ENCODE measurements around the gene KDM4C.
"Not testable (repeated sequence)": the region's sequence is repeated elsewhere in the genome, so short reads cannot be mapped to it uniquely, and the experiment has no call there.

The KDM4C gene

GRCh38 chr9:6793203-6793602 lies 35.4 kb downstream of the KDM4C start:
- Histone ChIP-seq H3K27me3 (replicated peaks; ENCODE audit: control insufficient read depth, insufficient read depth, low read length) (no peaks in the 10 kb centered on the region), H3K36me3 (ENCODE audit: control insufficient read depth, insufficient read depth, low read length) (peaks cover 4% of the 10 kb centered on the region), H3K4me3 (replicated peaks; ENCODE audit: low read depth, low read length) (no peak overlapping the region)
- TF ChIP-seq CTCF (IDR thresholded peaks at IDR 0.05; ENCODE audit: insufficient read depth, low read length, poor library complexity, severe bottlenecking), result no peak
- DNase-seq (ENCODE audit: extremely low read depth, insufficient read length), result no peak

- no peak for DNase-seq (ENCODE audit: extremely low read depth, insufficient read length)
- Histone ChIP-seq H3K4me3 (replicated peaks; ENCODE audit: low read depth, low read length) (no peak overlapping the region), H3K27me3 (replicated peaks; ENCODE audit: control insufficient read depth, insufficient read depth, low read length) (no peaks in the 10 kb centered on the region), H3K36me3 (ENCODE audit: control insufficient read depth, insufficient read depth, low read length) (peaks cover 4% of the 10 kb centered on the region)
- no peak for TF ChIP-seq CTCF (IDR thresholded peaks at IDR 0.05; ENCODE audit: insufficient read depth, low read length, poor library complexity, severe bottlenecking)
Observed at GRCh38 chr9:6794936-6795335, 37.2 kb downstream of the KDM4C start.

- Histone ChIP-seq H3K36me3 (ENCODE audit: control insufficient read depth, insufficient read depth, low read length) (peaks cover 1% of the 10 kb centered on the region; the same call in 1 of the 2 replicates), H3K27me3 (replicated peaks; ENCODE audit: control insufficient read depth, insufficient read depth, low read length) (no peaks in the 10 kb centered on the region), H3K4me3 (replicated peaks; ENCODE audit: low read depth, low read length) (no peak overlapping the region)
- no peak for TF ChIP-seq CTCF (IDR thresholded peaks at IDR 0.05; ENCODE audit: insufficient read depth, low read length, poor library complexity, severe bottlenecking)
- DNase-seq (ENCODE audit: extremely low read depth, insufficient read length), result no peak
Observed at GRCh38 chr9:6802926-6803325, 45.2 kb downstream of the KDM4C start.

GRCh38 chr9:6805532-6805931 lies 47.8 kb downstream of the KDM4C start:
- Histone ChIP-seq H3K36me3 (ENCODE audit: control insufficient read depth, insufficient read depth, low read length) (peaks cover 1% of the 10 kb centered on the region), H3K27me3 (replicated peaks; ENCODE audit: control insufficient read depth, insufficient read depth, low read length) (no peaks in the 10 kb centered on the region), H3K4me3 (replicated peaks; ENCODE audit: low read depth, low read length) (no peak overlapping the region)
- no peak for DNase-seq (ENCODE audit: extremely low read depth, insufficient read length)
- no peak for TF ChIP-seq CTCF (IDR thresholded peaks at IDR 0.05; ENCODE audit: insufficient read depth, low read length, poor library complexity, severe bottlenecking)

- H3K36me3 ChIP-seq (ENCODE audit: control insufficient read depth, insufficient read depth, low read length); H3K4me3 ChIP-seq (replicated peaks; ENCODE audit: low read depth, low read length); DNase-seq (ENCODE audit: extremely low read depth, insufficient read length); H3K27me3 ChIP-seq (replicated peaks; ENCODE audit: control insufficient read depth, insufficient read depth, low read length): not testable (repeated sequence)
Observed at GRCh38 chr9:6806318-6806717, 48.5 kb downstream of the KDM4C start.

- not testable (repeated sequence) for H3K27me3 ChIP-seq (replicated peaks; ENCODE audit: control insufficient read depth, insufficient read depth, low read length); DNase-seq (ENCODE audit: extremely low read depth, insufficient read length); H3K4me3 ChIP-seq (replicated peaks; ENCODE audit: low read depth, low read length); H3K36me3 ChIP-seq (ENCODE audit: control insufficient read depth, insufficient read depth, low read length)
Observed at GRCh38 chr9:6807669-6808068, 49.9 kb downstream of the KDM4C start.

- no peak for DNase-seq (ENCODE audit: extremely low read depth, insufficient read length)
- H3K36me3 ChIP-seq (ENCODE audit: control insufficient read depth, insufficient read depth, low read length), result peaks cover 1% of the 10 kb centered on the region
- no peak for TF ChIP-seq CTCF (IDR thresholded peaks at IDR 0.05; ENCODE audit: insufficient read depth, low read length, poor library complexity, severe bottlenecking)
Observed at GRCh38 chr9:6811436-6811835, 53.7 kb downstream of the KDM4C start.

More at GRCh38 chr9:6811436-6811835, 53.7 kb downstream of the KDM4C start:
- Histone ChIP-seq H3K4me3 (replicated peaks; ENCODE audit: low read depth, low read length) (no peak overlapping the region), H3K27me3 (replicated peaks; ENCODE audit: control insufficient read depth, insufficient read depth, low read length) (no peaks in the 10 kb centered on the region)

Measured in GM06990 (cell line).